Pulmonary artery endothelial cell (primary cell): Measurements from ENCODE around the gene KMT2A. TPM values are rescaled to one million over a fixed set of nuclear protein-coding genes. Genes with fewer than 3 reads are reported as not detected.
A peak's percentile ranks its signal among the peaks of the same experiment; 100 is the strongest.
"Not testable (repeated sequence)": the region's sequence is repeated elsewhere in the genome, so short reads cannot be mapped to it uniquely, and the experiment has no call there.

Source experiments
- DNase-seq: peaks from one replicate; pipeline ENCODE4 v3.0.0-alpha.2; 2011; ENCODE audit warnings: low read depth, low spot score
- total RNA-seq: library from RNA; depleted of rRNA; stranded (reverse); fragments of >200 nt; gene quantifications from 2 replicates; pipeline ENCODE4 v1.2.3, GENCODE V29; 2014

The KMT2A gene
- total RNA-seq, 1 donor from 2014 or later: 20.0 TPM

GRCh38 chr11:118434553-118435289 is 1.6 kb upstream of the KMT2A start:
- no peak for DNase-seq

GRCh38 chr11:118435290-118435892 is 901 bp upstream of the KMT2A start:
- no peak for DNase-seq

- DNase-seq: no peak
Observed at GRCh38 chr11:118436639-118437207, 431 bp downstream of the KMT2A start.

GRCh38 chr11:118437208-118438125 is 1.2 kb downstream of the KMT2A start:
- DNase-seq: no peak

- DNase-seq: peak; percentile 50
Observed at GRCh38 chr11:118438314-118438931, 2.1 kb downstream of the KMT2A start.

GRCh38 chr11:118439646-118440045 is 3.4 kb downstream of the KMT2A start:
- DNase-seq: no peak

- DNase-seq: no peak
Observed at GRCh38 chr11:118441770-118442275, 5.5 kb downstream of the KMT2A start.

- DNase-seq: no peak
Observed at GRCh38 chr11:118442301-118442700, 6.0 kb downstream of the KMT2A start.

GRCh38 chr11:118442908-118443589 is 6.8 kb downstream of the KMT2A start:
- DNase-seq: no peak

- DNase-seq: no peak
Observed at GRCh38 chr11:118443590-118444218, 7.4 kb downstream of the KMT2A start.

- DNase-seq: no peak
Observed at GRCh38 chr11:118447423-118447822, 11.1 kb downstream of the KMT2A start.

- no peak for DNase-seq
Observed at GRCh38 chr11:118448294-118448693, 12.0 kb downstream of the KMT2A start.

- no peak for DNase-seq
Observed at GRCh38 chr11:118449316-118449918, 13.1 kb downstream of the KMT2A start.

GRCh38 chr11:118450451-118450850 is 14.2 kb downstream of the KMT2A start:
- DNase-seq: no peak

- no peak for DNase-seq
Observed at GRCh38 chr11:118462178-118462577, 25.9 kb downstream of the KMT2A start.

- not testable (repeated sequence) for DNase-seq
Observed at GRCh38 chr11:118468968-118469367, 32.7 kb downstream of the KMT2A start.

GRCh38 chr11:118471030-118471429 is 34.7 kb downstream of the KMT2A start:
- DNase-seq: no peak

- no peak for DNase-seq
Observed at GRCh38 chr11:118473537-118473936, 37.2 kb downstream of the KMT2A start.

- no peak for DNase-seq
Observed at GRCh38 chr11:118476676-118477075, 40.4 kb downstream of the KMT2A start.

GRCh38 chr11:118481238-118481637 is 44.9 kb downstream of the KMT2A start:
- DNase-seq: not testable (repeated sequence)
